HepG2 (cell line): ENCODE measurements around the gene RPUSD3. TPM values are rescaled to one million over a fixed set of nuclear protein-coding genes. Genes with fewer than 3 reads are reported as not detected.

Experiments
- AFF4 ChIP-seq: sonication (generic); formaldehyde crosslinking; IDR thresholded peaks from 2 replicates; pipeline ENCODE4 v1.4.0; 2020; ENCODE audit warnings: missing genetic modification reagents
- FOXA1 ChIP-seq, 2 experiments: fragments of 450-650 bp in 1 of 2; sonication (generic) in 1 of 2; formaldehyde crosslinking in 1 of 2; IDR thresholded peaks; 2 replicates each; pipeline versions ENCODE4 v1.4.0 to v1.6.1; 2016 to 2020; ENCODE audit warnings: missing genetic modification reagents in 1 of 2
- IKZF4 ChIP-seq: sonication (generic); formaldehyde crosslinking; IDR thresholded peaks from 2 replicates; pipeline ENCODE4 v1.5.1; 2020; ENCODE audit warnings: borderline replicate concordance, mild to moderate bottlenecking, low read depth, missing genetic modification reagents; ENCODE audit errors: not compliant biosample characterization
- MEF2D ChIP-seq: sonication (generic); formaldehyde crosslinking; IDR thresholded peaks from 2 replicates; pipeline ENCODE4 v1.5.1; 2020; ENCODE audit warnings: mild to moderate bottlenecking, missing genetic modification reagents
- REXO4 ChIP-seq: sonication (generic); formaldehyde crosslinking; IDR thresholded peaks from 2 replicates; pipeline ENCODE4 v1.8.0; 2022; ENCODE audit warnings: missing genetic modification reagents, mild to moderate bottlenecking, borderline replicate concordance
- UBTF ChIP-seq: sonication (generic); formaldehyde crosslinking; IDR thresholded peaks from 2 replicates; pipeline ENCODE4 v1.4.0; 2020; ENCODE audit warnings: mild to moderate bottlenecking, missing genetic modification reagents
- ZBTB7A ChIP-seq: sonication (generic); formaldehyde crosslinking; IDR thresholded peaks from 2 replicates; pipeline ENCODE4 v1.8.0; 2022; ENCODE audit warnings: mild to moderate bottlenecking, missing genetic modification reagents
- ZMAT3 ChIP-seq: sonication (generic); formaldehyde crosslinking; conservative IDR thresholded peaks from 2 replicates; pipeline ENCODE4 v1.7.0; 2021; ENCODE audit warnings: missing genetic modification reagents
- ZNF256 ChIP-seq: sonication (generic); formaldehyde crosslinking; conservative IDR thresholded peaks from 2 replicates; pipeline ENCODE4 v1.4.0; 2020; ENCODE audit warnings: missing genetic modification reagents
- ZNF275 ChIP-seq: sonication (generic); formaldehyde crosslinking; IDR thresholded peaks from 2 replicates; pipeline ENCODE4 v1.8.0; 2022; ENCODE audit warnings: missing genetic modification reagents, mild to moderate bottlenecking, inconsistent platforms, borderline replicate concordance
- ZNF343 ChIP-seq: sonication (generic); formaldehyde crosslinking; IDR thresholded peaks from 2 replicates; pipeline ENCODE4 v1.4.0; 2020; ENCODE audit warnings: mild to moderate bottlenecking, missing genetic modification reagents
- ZNF704 ChIP-seq: sonication (generic); formaldehyde crosslinking; IDR thresholded peaks from 2 replicates; pipeline ENCODE4 v1.8.1; 2023; ENCODE audit warnings: mild to moderate bottlenecking, inconsistent platforms, moderate library complexity, missing genetic modification reagents, borderline replicate concordance
- ZNF709 ChIP-seq: sonication (generic); formaldehyde crosslinking; IDR thresholded peaks from 2 replicates; pipeline ENCODE4 v1.5.0; 2020; ENCODE audit warnings: mild to moderate bottlenecking, missing genetic modification reagents
- ZNF749 ChIP-seq: sonication (generic); formaldehyde crosslinking; IDR thresholded peaks from 2 replicates; pipeline ENCODE4 v1.8.0; 2022; ENCODE audit warnings: mild to moderate bottlenecking, missing genetic modification reagents, moderate library complexity, borderline replicate concordance
- ZNF782 ChIP-seq: sonication (generic); formaldehyde crosslinking; IDR thresholded peaks from 2 replicates; pipeline ENCODE4 v1.4.0; 2020; ENCODE audit warnings: missing genetic modification reagents, mild to moderate bottlenecking, borderline replicate concordance
- ZZZ3 ChIP-seq: sonication (generic); formaldehyde crosslinking; IDR thresholded peaks from 2 replicates; pipeline ENCODE4 v1.4.0; 2020; ENCODE audit warnings: missing genetic modification reagents, mild to moderate bottlenecking, borderline replicate concordance
- polyA plus RNA-seq, 8 experiments: library from polyadenylated mRNA; depleted of rRNA in 3 of 8; stranded (reverse) in 7 of 8; unstranded in 1 of 8; fragments of >200 nt; fragmentation: Illumina TruSeq in 4 of 8; extraction: Trizol in 4 of 8; gene quantifications; 2 replicates each; pipeline versions ENCODE4 v1.2.1 to v1.2.3, GENCODE V29; 2011 to 2016; ENCODE audit warnings: low read depth in 4 of 8, missing spikeins in 1 of 8, mixed read lengths in 1 of 8; ENCODE audit not compliant: insufficient read depth in 1 of 8
- total RNA-seq, 5 experiments: library from RNA; depleted of rRNA; stranded (reverse); fragments of >200 nt; fragmentation: Illumina TruSeq; extraction: Trizol; gene quantifications; 2 replicates each; pipeline ENCODE4 v1.2.3, GENCODE V29; 2016; ENCODE audit warnings: low read depth in 1 of 5

The RPUSD3 gene
- total and polyA plus RNA-seq, 2 of the 13 experiments (the other 11 are each of a cell fraction or from before 2014, with no cell fraction given): 32.1 to 48.7 TPM

DNA sequence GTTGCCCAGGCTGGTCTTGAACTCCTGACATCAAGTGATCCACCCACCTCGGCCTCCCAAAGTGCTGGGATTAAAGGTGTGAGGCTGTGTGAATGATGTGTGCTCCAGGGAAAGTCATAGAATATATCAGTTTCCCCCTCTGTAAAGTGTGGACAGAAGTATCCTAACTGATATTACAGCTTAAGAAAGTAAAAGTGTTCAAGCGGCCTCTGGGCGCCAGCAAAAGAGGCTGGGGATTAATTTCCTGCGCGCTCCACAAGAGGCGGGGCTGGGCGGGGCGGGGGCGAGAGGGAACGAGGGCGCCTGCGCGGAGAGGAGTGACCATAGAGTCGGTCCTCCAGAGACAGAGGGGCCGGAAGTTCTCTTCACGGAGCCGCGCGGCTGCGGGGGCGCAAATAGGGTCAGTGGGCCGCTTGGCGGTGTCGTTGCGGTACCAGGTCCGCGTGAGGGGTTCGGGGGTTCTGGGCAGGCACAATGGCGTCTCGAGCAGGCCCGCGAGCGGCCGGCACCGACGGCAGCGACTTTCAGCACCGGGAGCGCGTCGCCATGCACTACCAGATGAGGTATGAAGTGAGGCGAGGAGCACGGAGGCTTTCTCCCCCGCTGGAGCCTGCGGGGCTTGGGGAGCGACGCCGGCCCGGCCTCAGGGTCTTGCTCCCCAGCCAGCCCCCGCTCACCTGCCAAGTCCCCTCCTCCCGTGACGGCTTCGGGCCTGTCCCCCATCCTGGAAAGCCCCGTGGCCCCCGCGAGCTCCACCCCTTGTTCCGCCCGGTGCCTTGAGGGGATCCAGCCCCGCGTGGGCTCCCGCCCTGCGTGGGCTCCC, 46.7 kb upstream of the RPUSD3 start, which contains the start of gene JAGN1 (continued):
- TF ChIP-seq ZNF704 (CRISPR knock-in tag): peak; percentile 95
- TF ChIP-seq FOXA1 (IDR thresholded peaks at IDR 0.05): no peak
- no peak for TF ChIP-seq FOXA1 (CRISPR knock-in tag; IDR thresholded peaks at IDR 0.05)
- peak; percentile 61; the same call in 1 of the 2 replicates for TF ChIP-seq AFF4 (CRISPR knock-in tag)
- peak; percentile 93 for TF ChIP-seq UBTF (CRISPR knock-in tag)
- peak; percentile 74; the same call in 1 of the 2 replicates for TF ChIP-seq ZNF782 (CRISPR knock-in tag)
- TF ChIP-seq ZNF343 (CRISPR knock-in tag): peak; percentile 83
- 0 out of 2 replicates have a peak, but pooled peaks have one; percentile 61 for TF ChIP-seq MEF2D (CRISPR knock-in tag)
- peak; percentile 43; the same call in 1 of the 2 replicates for TF ChIP-seq ZZZ3 (CRISPR knock-in tag)
- peak; percentile 61; the same call in 1 of the 2 replicates for TF ChIP-seq ZNF256 (CRISPR knock-in tag)
- TF ChIP-seq IKZF4 (CRISPR knock-in tag): peak; percentile 38
- peak; percentile 51; the same call in 1 of the 2 replicates for TF ChIP-seq ZNF749 (CRISPR knock-in tag)
- TF ChIP-seq REXO4: 0 out of 2 replicates have a peak, but pooled peaks have one; percentile 63
- TF ChIP-seq ZBTB7A: peak; percentile 75; the same call in 1 of the 2 replicates
- TF ChIP-seq ZNF275 (CRISPR knock-in tag): peak; percentile 70; the same call in 1 of the 2 replicates
- peak; percentile 85 for TF ChIP-seq ZNF709
- TF ChIP-seq ZMAT3 (CRISPR knock-in tag): peak; percentile 84
